GM19035 (cell line): ENCODE results near the gene CSF3.

Experiments used
- ATAC-seq: cut with Tn5 transposase; IDR thresholded peaks from one replicate; pipeline ENCODE4 v1.9.1; 2021; ENCODE audit not compliant: unreplicated experiment

The CSF3 gene

DNA sequence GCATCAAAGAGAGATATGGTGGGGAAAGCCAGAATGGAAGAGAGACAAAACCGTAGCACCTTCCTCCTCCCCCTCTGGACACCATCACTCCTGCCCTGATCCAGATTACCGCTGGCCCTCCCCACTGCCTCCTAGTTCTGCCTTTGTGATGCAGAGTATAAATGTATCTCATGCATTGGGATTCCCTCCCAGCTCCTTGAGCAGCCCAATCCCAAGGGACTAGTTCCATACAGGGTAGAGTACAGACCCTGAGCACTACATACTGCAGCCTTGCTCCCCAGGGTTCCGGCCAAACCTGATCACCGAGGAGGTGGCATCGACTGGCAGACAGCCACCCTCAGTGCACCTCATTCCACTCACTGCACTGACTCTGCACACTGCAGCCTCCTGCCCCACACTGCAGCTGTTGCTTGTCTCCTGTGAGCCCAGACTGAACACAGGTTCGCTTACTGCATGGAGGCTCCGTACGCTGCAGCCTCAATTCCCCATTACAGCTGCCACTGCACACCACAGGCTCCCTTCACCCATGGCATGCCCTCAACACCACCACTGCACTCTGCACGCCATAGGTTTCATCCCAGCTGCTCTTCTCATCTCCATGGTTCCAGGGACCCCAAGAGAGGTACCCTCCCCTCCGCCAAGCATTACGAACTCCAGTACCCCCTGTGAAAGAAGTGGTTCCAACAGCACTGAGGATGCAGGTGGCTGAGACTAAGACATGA is 45.8 kb downstream of the CSF3 start:
- no peak for ATAC-seq

DNA sequence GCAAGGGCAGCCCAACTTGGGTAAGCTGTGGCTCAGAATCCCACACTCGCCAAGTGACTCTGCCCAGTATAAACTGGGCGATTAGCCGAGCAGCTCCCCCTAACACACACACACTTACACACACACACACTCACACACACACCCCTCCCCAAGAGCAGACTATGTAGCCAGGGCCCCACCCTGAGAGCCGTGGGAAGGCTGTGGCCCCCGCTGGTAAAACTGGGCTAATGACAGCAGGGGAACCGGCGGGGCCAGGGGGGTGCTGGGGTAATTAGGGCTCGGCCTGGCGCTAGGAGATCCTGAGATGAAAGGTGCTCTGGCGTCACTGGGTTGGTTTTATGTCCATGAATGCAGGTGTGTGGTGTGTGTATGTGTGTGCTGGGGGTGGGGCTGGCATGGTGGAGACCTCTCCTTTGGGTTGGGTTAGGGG is 46.4 kb downstream of the CSF3 start:
- ATAC-seq, result no peak

GRCh38 chr17:40062329-40063186 is 47.3 kb downstream of the CSF3 start, which contains the start of gene THRA:
THRA (plus strand) TSS chr17:40062965; CDS start chr17:40074489, 11,524 bp downstream.
- ATAC-seq, result peak; percentile 77

DNA sequence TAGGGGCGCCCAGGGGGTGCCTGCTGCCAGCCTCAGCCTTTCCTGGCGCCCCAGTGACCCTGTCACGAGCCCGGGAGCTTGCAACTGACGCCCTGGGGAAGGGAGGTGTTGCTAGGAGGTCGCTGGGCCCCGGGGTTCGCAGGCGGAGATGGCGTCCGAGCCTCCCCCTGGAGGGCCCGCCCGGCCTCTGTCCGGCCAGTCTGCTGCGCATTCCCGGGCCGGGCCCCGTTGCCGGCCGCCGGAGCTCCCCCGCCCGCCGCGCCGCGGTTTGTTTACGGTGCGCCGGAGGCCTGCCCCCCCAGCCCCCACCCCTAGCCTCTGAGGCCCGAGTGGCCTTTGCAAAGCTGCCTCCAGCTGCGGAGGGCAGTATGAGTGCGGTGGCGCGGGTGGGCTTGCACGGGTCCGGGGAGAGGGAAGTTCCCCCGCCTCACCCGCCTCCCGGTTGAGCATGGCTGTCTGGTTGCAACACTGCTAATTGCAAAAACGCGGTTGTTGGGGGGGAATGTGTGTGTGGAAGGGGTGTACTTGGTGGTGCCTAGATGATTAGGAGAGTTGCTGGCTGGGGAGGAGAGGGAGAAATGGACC is 48.0 kb downstream of the CSF3 start:
- ATAC-seq, result peak; percentile 39

DNA sequence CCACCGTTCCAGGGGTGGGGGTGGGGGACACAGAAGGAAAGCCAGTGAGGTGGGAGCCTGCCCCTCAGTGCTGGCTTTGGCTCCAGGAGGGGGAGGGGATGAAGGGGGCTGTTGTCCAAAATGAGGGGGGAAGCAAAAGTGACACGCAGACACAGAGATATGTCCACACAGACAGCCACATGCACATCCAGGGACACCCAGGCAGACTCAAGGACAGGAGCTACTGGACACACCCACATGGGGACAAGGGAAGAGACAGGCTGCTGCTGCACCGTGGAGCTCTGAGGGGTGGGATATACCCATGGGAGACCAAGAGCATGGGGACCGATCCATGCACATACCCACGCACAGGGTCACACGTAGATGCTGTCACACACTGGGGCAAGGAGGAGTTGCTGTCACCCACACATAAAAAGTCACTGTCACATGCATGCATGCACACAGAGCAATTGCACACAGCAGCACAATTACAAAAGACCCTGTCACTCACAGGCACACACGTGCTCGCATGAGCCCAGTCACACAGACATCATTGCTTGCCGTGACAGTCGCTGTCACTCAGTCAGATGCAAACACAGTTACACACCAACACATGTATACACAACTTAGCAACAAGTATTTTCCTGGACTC is 48.8 kb downstream of the CSF3 start:
- no peak for ATAC-seq

DNA sequence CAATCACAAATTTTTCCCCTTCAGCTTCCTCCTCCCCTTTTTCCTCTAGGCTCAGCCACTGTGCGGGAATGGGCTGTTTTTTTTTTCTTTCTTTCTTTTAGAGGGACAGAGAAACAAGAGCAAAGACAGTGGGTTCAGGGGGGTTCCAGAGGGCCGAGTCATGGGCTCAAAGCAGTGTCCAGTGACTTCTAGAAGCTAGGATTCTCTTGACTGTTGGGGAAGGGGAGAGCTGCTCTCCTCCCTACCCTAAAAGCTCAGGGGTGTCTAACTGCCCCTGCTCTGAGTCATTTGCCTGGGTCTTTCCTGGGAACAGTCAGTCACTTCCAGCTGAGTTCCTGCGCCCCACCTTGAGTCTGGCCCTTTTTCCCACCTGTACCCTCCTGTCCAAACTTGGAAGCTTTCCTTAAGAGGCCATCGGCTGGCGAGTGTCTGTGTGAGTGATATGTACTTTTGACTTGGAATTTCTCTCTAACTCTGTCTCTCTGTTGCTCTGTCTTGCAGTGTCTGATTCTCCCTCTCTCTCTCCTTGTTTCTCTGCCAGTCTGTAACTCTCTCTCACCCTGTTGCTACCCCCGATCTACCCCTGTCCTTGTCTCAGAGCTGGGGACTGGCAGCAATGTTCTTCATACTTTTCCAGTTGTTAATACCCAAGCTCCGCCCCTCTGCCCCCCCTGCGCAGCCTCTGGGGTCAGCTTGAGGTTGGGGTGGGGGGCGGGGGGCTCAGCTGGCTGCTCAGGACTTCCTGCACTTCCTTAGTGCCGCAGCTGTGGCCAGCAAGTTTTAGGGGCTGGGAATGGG is 49.9 kb downstream of the CSF3 start:
- no peak for ATAC-seq

GRCh38 chr17:40065769-40066510 is 50.7 kb downstream of the CSF3 start:
- no peak for ATAC-seq
